HG02943 (cell line): ENCODE data around the gene AMBP.

Experiments used
- ATAC-seq: cut with Tn5 transposase; IDR thresholded peaks from one replicate; pipeline ENCODE4 v1.9.1; 2021; ENCODE audit warnings: mild to moderate bottlenecking, low read depth, moderate library complexity; ENCODE audit not compliant: unreplicated experiment

AMBP gene

DNA sequence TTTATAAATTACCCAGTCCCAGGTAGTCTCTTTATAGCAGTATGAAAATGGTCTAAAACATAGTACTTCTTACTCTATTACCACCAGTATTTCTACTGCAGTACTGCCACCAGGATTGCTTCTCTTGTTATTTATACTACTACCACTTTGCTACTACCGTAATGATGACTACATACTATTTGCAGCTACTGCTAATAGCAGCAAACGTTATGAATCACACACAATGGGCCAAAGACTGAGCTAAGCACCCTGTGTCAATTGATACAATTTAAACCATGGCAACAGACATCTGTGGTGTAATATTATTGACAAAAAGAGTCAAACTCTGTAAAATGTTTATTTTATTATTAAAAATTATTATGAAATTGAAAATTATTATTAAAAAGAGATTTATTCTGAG lies 36.3 kb upstream of the AMBP start:
- ATAC-seq = no peak

GRCh38 chr9:114112778-114113584 lies 34.9 kb upstream of the AMBP start:
- ATAC-seq = no peak

DNA sequence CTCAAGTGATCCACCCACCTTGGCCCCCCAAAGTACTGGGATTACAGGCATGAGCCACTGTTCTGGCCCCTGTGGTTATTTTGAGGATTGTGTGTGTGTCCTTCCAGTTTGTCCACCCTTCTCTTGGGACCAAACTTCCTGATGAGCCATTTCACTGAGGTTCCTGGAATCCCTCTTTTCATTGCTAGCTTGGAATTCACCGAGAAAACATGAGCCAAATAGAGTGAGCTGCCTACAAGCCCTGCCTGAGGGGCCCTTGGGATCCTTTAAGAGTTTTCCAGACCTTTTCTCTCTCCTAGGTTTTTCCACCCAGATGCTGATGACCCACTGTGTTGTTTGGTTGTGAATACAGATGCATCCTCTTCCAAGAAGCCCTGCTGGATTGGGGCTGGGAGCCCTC lies 34.2 kb upstream of the AMBP start:
- no peak for ATAC-seq

DNA sequence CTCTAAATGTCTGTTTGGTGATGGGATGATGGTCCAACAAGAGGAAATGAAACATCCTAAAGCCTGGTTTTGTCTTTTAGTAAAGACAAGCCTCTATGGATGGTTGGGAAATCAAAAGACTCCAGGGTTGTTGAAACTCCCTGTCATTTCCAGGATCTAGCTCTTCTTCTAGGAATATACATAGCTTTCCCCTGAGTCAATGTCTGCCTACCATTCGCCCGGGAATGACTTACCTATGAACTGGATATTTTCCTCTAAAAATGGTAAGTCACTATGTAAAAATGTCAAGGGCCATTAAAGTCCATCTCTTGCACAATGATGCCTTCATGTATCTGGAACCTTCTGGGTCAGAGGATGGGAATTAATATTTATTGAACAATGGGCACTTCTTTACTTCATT lies 32.1 kb upstream of the AMBP start:
- no peak for ATAC-seq

DNA sequence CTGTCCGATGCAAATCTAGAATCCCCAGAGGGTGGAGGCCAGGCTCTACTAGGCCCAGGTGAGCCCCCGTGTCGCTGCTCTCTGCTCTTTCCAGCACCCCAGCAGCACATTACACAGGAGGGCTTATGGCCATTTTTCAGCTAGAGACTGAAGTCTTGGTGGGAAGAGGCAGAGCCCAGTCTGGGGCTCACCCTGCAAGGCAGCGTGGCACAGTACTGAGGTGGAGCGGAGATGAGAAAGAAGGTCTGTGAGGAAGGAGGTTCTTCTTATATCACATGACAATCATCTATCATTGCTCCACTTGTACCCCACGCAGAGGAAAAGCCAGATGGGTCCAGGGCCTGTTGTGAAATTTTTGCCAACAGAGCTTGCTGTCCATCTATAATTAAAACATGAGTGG lies 31.0 kb upstream of the AMBP start:
- no peak for ATAC-seq

- no peak for ATAC-seq
Observed at GRCh38 chr9:114108016-114108833, 30.1 kb upstream of the AMBP start.

- ATAC-seq = no peak
Observed at GRCh38 chr9:114107286-114108001, 29.3 kb upstream of the AMBP start.

- ATAC-seq = no peak
Observed at GRCh38 chr9:114105236-114105635, 27.1 kb upstream of the AMBP start.

DNA sequence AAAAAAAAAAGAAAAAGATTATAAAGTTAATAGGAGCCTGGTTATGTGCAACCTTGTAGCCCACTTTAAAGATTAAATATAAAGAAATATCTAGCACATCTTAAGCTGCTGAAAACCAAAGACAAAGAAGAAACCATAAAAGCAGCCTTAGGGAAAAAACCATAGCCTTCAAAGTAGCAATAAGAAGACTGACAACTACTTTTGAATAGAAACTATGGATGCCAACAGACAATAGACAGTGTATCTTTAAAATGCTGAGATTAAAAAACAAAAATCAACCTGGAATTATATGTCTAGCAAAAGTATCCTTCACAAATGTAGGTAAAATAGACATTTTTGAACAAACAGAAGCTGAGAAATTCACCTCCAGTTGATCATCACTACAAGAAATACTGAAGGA lies 24.4 kb upstream of the AMBP start:
- no peak for ATAC-seq

DNA sequence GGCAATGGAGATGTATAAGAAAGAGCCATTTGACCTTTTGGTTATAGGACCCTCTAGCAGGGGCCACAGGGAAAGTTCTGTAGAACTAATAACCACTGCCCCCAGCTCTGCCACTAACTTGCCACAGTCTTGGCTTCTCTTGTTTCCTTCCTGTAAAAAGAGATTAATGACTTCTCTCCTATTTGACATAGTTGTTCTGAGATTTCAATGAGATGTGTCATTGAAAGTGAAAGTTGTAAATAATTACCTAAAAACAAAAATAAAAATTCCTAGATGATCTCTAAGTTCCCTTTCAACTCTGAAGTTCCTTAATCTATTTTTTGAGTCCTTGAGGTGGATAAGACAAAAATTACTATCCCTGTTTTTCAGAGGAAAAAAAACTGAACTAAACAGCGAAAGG lies 22.4 kb upstream of the AMBP start:
- ATAC-seq = no peak

DNA sequence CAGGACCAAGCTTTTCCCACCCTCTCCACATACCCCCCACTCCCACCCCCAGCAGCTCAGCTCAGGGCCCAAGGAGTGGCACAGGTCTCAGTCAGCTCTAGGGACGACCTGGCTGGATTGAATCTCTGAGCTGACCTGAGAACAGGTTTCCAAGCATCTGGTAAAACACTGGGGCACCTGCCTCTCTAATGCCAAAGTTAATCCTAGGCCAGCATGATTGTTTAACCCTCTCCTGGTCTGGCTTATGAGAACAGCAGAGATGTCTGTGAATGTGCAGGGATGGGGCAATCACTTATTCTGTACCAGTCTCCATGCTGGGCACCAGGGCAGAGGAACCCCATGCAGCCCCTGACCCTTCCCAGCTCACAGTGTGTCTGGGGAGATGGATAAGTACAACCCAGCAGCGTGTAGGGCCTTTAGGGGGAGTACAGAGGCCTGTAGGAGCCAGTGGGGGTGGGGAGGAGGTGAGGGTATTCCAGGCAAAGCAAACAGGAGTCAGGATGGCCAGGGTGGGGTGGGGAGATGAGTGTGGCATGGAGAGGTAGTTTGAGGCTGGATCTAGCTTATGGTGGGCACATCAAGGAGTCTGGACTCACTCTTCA lies 21.7 kb upstream of the AMBP start:
- no peak for ATAC-seq

GRCh38 chr9:114098936-114099668 lies 21.0 kb upstream of the AMBP start, which contains the start of gene KIF12:
Gene KIF12, minus strand, starts transcription at chr9:114099292. Its CDS starts 16 bp downstream, at chr9:114099276.
- ATAC-seq = no peak

DNA sequence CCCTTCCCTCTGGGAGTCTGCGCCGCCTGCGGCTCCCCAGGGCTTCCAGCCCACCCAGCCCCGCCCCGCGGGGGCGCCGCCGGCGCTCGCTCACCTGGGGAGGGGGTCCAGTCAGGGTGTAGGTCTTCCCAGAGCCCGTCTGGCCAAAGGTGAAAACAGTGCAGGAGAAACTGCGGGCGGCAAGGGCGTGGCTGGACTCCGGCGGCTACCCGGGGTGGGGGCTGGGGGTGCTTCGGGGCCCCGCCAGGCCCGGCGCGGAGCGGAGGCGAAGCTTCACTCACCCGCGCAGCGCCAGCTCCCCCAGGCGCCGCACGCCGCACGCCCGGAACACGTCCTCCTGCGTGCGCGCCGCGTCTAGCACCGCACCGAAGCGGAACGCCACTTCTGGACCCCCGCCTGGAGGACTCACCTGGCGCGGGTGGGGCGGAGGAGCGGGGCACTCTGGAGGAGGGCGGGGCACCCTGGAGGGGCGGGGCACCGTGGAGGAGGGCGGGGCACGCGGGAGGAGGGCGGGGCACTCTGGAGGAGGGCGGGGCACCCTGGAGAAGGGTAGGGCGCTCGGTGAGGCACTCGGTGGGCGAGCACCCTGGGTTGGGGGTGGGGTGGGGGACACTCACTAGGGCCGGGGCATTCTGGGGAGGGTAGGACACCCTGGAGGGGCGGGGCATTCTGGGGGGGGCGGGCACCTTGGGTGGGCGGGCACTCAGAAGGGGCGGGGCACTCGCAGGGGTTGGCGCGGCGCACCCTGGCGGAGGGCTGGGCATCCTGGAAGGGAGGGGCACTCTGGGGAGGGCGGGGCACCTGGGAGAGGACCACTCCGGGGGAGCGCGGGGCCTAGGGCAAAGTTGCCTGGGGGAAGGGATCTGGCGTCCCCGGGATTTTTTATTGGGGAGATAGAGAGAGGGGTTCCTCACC lies 20.2 kb upstream of the AMBP start:
- ATAC-seq = no peak

- no peak for ATAC-seq
Observed at GRCh38 chr9:114097613-114098020, 19.5 kb upstream of the AMBP start.

DNA sequence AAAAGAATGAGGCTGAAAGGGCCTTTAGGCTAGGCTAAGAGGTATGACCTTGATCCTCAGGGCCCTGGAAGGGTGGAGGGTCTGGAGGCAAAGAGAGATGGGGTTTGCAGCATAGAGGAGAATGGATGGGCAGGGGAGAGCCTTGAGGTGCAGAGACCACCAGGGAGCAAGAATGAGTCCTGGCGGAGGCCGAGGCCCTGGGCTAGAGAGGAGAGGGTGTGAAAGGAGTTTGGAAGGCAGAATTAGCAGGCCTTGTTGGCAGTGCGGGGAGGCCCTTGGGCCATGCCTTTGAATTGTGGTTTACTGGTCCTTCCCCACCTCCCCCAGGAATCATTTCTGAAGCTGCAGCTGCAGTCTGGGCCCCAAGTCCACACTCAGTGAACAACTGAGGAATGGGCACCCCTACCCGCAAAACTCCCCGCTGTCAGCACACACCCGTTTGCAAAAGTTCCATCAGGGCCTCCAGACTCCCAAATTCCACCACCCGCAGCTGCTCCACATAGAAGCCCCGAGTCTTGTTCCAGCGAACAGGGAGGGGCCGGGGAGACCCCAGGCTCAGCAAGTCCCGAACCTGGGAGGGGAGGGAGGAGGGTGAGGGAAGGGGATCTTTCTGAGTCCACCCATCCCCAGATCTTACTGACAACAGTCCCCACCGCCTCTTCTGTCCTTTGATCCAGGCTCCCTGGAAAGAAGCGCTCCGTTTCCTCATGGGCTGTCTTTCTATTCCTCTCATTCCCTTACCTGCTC lies 18.9 kb upstream of the AMBP start:
- ATAC-seq = no peak

- no peak for ATAC-seq
Observed at GRCh38 chr9:114096041-114096511, 18.0 kb upstream of the AMBP start.

DNA sequence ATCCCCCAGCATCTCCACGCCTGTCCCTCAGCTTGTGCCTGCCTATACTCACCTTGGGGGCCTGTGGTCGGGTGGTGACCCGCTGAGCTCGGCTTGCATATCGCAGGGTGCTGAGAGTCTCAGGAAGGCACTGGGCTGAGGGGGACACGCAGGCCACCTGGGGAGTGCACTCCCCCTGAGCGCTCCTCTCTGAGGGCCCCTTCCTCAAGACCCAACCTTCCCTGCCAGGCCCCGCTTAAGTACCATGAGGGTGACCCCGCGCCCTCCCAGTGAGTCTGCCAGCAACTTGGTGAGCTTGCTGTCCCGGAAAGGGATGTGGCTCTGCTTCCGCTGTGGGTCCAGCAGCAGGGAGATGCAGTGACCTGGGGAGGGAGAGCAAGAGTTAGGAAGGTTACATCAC lies 16.9 kb upstream of the AMBP start:
- ATAC-seq = no peak
